Measurements from ENCODE around the gene AK9.
"Not testable (repeated sequence)": the region's sequence is repeated elsewhere in the genome, so short reads cannot be mapped to it uniquely, and the experiment has no call there.

The AK9 gene

GRCh38 chr6:109713097-109713496, 22.1 kb upstream of the AK9 start:
- Mint-ChIP-seq H3K9me3 (peaks cover 11% of the 10 kb centered on the region), H3K27me3 (no peaks in the 10 kb centered on the region), H3K36me3 (ENCODE audit: low read depth) (peaks cover 14% of the 10 kb centered on the region), H3K27ac (no peak overlapping the region), H3K4me3 (no peak overlapping the region), H3K4me1 (ENCODE audit: low read depth) (peaks cover 10% of the 10 kb centered on the region)

GRCh38 chr6:109708099-109708498, 17.1 kb upstream of the AK9 start:
- H3K4me3 Mint-ChIP-seq, H3K27ac Mint-ChIP-seq, H3K27me3 Mint-ChIP-seq: not testable (repeated sequence)
- H3K4me1 Mint-ChIP-seq (ENCODE audit: low read depth), result peaks cover 27% of the 10 kb centered on the region
- H3K9me3 Mint-ChIP-seq, result peaks cover 11% of the 10 kb centered on the region
- peaks cover 14% of the 10 kb centered on the region for H3K36me3 Mint-ChIP-seq (ENCODE audit: low read depth)

DNA sequence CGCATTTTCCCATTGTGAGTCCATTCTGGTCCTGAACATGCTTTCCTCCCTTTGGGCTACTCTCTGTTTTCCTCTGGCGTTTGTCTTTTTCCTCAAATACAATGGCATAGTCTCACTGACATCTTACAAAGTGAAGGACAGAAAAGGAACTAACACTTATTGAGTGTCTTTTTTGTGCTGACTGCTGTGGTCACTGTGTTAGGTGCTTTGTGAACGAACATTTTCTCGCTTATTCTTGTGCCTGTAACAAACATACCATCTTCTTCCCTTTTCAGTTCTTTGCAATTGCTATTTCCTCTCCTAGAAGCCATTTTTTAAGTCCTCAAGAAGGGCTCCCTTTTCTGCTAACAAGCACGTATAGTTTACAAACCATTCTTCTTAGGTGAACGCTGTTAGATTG, 15.5 kb upstream of the AK9 start:
- Mint-ChIP-seq H3K9me3 (peaks cover 11% of the 10 kb centered on the region), H3K4me3 (no peak overlapping the region), H3K36me3 (ENCODE audit: low read depth) (peaks cover 14% of the 10 kb centered on the region), H3K27ac (no peak overlapping the region), H3K4me1 (ENCODE audit: low read depth) (peaks cover 30% of the 10 kb centered on the region), H3K27me3 (no peaks in the 10 kb centered on the region)

GRCh38 chr6:109705258-109705657, 14.3 kb upstream of the AK9 start:
- H3K27ac Mint-ChIP-seq, result no peak overlapping the region

DNA sequence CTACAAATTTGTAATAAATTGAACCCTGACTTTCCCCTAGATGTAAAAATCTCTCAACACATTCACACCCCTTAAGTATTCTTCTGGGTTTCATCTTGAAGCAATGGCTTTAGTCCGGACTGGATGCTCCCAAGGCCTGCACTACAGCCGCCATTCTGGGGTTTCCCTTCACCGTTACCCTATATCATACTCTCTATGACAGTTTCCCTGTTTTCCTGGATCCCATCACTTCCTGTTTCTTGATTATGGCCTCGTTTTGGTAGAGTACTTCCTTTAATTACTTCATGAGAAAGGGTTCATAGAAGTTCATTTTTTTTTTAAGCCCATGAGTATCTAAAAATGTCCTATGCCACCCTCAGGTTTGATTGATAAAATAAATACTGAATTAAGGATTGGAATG, 11.8 kb upstream of the AK9 start:
- Mint-ChIP-seq H3K9me3 (no peaks in the 10 kb centered on the region), H3K4me3 (no peak overlapping the region), H3K27ac (no peak overlapping the region), H3K4me1 (ENCODE audit: low read depth) (peaks cover 33% of the 10 kb centered on the region), H3K36me3 (ENCODE audit: low read depth) (no peaks in the 10 kb centered on the region), H3K27me3 (no peaks in the 10 kb centered on the region)

More at GRCh38 chr6:109705258-109705657, 14.3 kb upstream of the AK9 start:
- peaks cover 11% of the 10 kb centered on the region for H3K9me3 Mint-ChIP-seq
- peaks cover 36% of the 10 kb centered on the region for H3K4me1 Mint-ChIP-seq (ENCODE audit: low read depth)
- no peak overlapping the region for H3K4me3 Mint-ChIP-seq
- H3K36me3 Mint-ChIP-seq (ENCODE audit: low read depth), result peaks cover 14% of the 10 kb centered on the region
- no peaks in the 10 kb centered on the region for H3K27me3 Mint-ChIP-seq

- H3K4me3 Mint-ChIP-seq, result no peak overlapping the region
- H3K27me3 Mint-ChIP-seq, result no peaks in the 10 kb centered on the region
- H3K9me3 Mint-ChIP-seq, result no peaks in the 10 kb centered on the region
- H3K27ac Mint-ChIP-seq, result no peak overlapping the region
- H3K4me1 Mint-ChIP-seq (ENCODE audit: low read depth), result peaks cover 31% of the 10 kb centered on the region
- H3K36me3 Mint-ChIP-seq (ENCODE audit: low read depth), result no peaks in the 10 kb centered on the region
Measured at GRCh38 chr6:109701774-109702173, 10.8 kb upstream of the AK9 start.

GRCh38 chr6:109701221-109701620, 10.2 kb upstream of the AK9 start:
- Mint-ChIP-seq H3K27ac (no peak overlapping the region), H3K27me3 (no peaks in the 10 kb centered on the region), H3K9me3 (no peaks in the 10 kb centered on the region), H3K4me1 (ENCODE audit: low read depth) (peaks cover 25% of the 10 kb centered on the region), H3K4me3 (no peak overlapping the region), H3K36me3 (ENCODE audit: low read depth) (peaks cover 5% of the 10 kb centered on the region)

- H3K27ac Mint-ChIP-seq, result no peak overlapping the region
- peaks cover 22% of the 10 kb centered on the region for H3K4me1 Mint-ChIP-seq (ENCODE audit: low read depth)
- H3K36me3 Mint-ChIP-seq (ENCODE audit: low read depth), result peaks cover 13% of the 10 kb centered on the region
- no peaks in the 10 kb centered on the region for H3K9me3 Mint-ChIP-seq
- H3K4me3 Mint-ChIP-seq, result no peak overlapping the region
- no peaks in the 10 kb centered on the region for H3K27me3 Mint-ChIP-seq
Measured at GRCh38 chr6:109696355-109696754, 5.4 kb upstream of the AK9 start.

- H3K9me3 Mint-ChIP-seq, result no peaks in the 10 kb centered on the region
- H3K27ac Mint-ChIP-seq, result no peak overlapping the region
- peaks cover 13% of the 10 kb centered on the region for H3K36me3 Mint-ChIP-seq (ENCODE audit: low read depth)
- H3K4me1 Mint-ChIP-seq (ENCODE audit: low read depth), result peaks cover 18% of the 10 kb centered on the region
- H3K27me3 Mint-ChIP-seq, result no peaks in the 10 kb centered on the region
- H3K4me3 Mint-ChIP-seq, result no peak overlapping the region
Measured at GRCh38 chr6:109695468-109695867, 4.5 kb upstream of the AK9 start.

- Mint-ChIP-seq H3K27ac (no peak overlapping the region), H3K27me3 (no peaks in the 10 kb centered on the region), H3K9me3 (no peaks in the 10 kb centered on the region), H3K4me3 (no peak overlapping the region), H3K36me3 (ENCODE audit: low read depth) (peaks cover 13% of the 10 kb centered on the region), H3K4me1 (ENCODE audit: low read depth) (peaks cover 24% of the 10 kb centered on the region)
Measured at GRCh38 chr6:109693111-109693510, 2.1 kb upstream of the AK9 start.

- Mint-ChIP-seq H3K36me3 (ENCODE audit: low read depth) (no peaks in the 10 kb centered on the region), H3K4me1 (ENCODE audit: low read depth) (peaks cover 43% of the 10 kb centered on the region), H3K27ac (peak overlapping the region; percentile 88), H3K9me3 (no peaks in the 10 kb centered on the region), H3K4me3 (peak overlapping the region; percentile 90), H3K27me3 (no peaks in the 10 kb centered on the region)
Measured at GRCh38 chr6:109690373-109690736, 647 bp downstream of the AK9 start.

DNA sequence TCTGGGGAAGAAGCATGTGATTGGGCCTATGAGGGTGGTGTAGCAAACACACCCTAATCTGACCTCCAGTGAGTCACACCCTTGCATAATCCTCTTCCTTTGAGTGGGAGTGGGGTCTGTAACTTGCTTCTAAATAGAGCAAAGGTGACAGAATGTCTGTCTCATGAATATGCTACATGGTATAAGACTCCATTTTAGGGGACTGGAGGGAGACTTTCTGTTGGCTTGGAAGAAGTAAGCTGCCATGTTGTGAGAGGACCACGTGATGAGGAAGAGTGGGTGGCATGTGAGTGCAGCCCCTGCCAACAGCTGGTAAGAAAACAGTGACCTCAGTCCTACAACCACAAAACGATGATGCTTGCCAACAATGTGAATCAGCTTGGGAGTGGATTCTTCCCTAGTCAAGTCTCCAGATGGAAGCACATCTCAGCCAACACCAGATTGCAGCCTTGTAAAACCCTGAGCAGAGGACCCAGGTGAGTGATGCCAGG, 3.7 kb downstream of the AK9 start:
- Mint-ChIP-seq H3K4me1 (ENCODE audit: low read depth) (peaks cover 34% of the 10 kb centered on the region), H3K36me3 (ENCODE audit: low read depth) (no peaks in the 10 kb centered on the region), H3K27me3 (no peaks in the 10 kb centered on the region), H3K4me3 (peak overlapping the region; percentile 27), H3K27ac (peak overlapping the region; percentile 36), H3K9me3 (no peaks in the 10 kb centered on the region)

DNA sequence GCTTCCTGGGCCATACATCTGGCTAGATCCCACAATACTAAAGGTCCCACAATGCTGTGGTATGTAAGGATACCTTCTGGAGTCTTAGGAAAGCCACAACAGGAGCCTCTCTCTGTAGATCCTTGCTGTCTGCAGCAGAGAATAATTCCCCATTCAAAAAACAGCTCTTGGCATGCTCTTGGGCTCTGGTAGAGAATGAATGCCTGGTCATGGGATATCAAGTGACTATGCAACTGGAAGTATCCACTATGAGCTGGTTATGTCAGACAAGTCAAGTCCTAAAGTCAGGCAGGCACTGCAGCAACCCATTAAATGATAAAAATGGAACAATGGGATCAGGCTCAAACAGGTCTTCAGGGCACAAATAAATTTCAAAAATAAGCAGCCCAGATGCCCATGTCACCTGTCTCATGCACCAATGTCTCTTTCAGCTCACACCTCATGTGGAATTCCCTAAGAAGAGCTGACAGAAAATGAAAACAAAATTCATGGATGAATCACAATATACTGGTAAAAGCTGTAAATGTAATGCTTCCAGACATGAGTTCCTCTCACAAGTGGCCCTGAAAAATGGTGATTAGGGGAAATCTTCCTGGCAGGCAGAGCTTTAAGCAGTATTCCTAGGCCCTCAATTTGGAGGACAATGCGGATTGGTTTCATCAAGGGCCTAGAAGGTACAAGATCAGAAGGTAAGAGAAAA, 4.3 kb downstream of the AK9 start:
- Mint-ChIP-seq H3K36me3 (ENCODE audit: low read depth) (no peaks in the 10 kb centered on the region), H3K27ac (peak overlapping the region; percentile 36), H3K9me3 (no peaks in the 10 kb centered on the region), H3K4me3 (no peak overlapping the region), H3K27me3 (no peaks in the 10 kb centered on the region), H3K4me1 (ENCODE audit: low read depth) (peaks cover 28% of the 10 kb centered on the region)

DNA sequence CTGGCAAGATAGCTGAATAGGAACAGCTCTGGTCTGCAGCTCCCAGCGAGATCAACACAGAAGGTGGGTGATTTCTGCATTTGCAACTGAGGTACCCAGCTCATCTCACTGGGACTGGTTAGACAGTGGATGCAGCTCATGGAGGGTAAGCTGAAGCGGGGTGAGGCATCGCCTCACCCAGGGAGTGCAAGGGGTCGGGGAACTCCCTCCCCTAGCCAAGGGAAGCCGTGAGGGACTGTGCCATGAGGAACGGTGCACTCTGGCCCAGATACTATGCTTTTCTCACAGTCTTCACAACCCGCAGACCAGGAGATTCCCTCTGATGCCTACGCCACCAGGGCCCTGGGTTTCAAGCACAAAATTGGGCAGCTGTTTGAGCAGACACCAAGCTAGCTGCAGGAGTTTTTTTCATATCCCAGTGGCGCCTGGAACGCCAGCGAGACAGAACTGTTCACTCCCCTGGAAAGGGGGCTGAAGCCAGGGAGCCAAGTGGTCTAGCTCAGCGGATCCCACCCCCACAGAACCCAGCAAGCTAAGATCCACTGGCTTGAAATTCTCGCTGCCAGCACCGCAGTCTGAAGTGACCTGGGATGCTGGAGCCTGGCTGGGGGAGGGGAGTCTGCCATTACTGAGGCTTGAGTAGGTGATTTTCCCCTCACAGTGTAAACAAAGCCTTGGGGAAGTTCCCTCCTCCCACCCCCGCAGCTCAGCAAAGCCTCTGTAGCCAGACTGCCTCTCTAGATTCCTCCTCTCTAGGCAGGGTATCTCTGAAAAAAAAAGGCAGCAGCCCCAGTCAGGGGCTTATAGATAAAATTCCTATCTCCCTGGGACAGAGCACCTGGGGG, 12.1 kb downstream of the AK9 start:
- H3K4me3 Mint-ChIP-seq, result not testable (repeated sequence)

DNA sequence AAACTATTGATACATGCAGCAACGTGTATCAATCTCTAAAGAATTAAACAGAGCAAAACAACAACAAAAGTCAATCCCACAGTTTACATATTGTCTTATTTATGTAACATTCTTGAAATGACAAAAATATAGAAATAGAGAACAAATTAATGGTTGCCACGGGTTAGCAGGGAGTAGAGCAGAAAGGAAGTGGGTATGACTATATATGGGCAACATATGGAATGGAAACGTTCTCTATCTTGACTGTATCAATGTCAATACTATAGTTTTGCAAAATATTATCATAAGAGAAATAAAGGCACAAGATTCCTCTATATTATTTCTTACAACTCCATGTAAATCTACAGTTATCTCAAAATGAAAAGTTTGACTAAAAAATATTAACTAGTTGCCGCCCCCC, 12.8 kb downstream of the AK9 start:
- H3K9me3 Mint-ChIP-seq, result no peaks in the 10 kb centered on the region
- no peaks in the 10 kb centered on the region for H3K4me1 Mint-ChIP-seq (ENCODE audit: low read depth)
- no peak overlapping the region for H3K4me3 Mint-ChIP-seq
- no peak overlapping the region for H3K27ac Mint-ChIP-seq
- H3K27me3 Mint-ChIP-seq, result no peaks in the 10 kb centered on the region
- H3K36me3 Mint-ChIP-seq (ENCODE audit: low read depth), result no peaks in the 10 kb centered on the region

More for the DNA sequence above, 12.1 kb downstream of the AK9 start:
- H3K4me1 Mint-ChIP-seq (ENCODE audit: low read depth); H3K36me3 Mint-ChIP-seq (ENCODE audit: low read depth); H3K27ac Mint-ChIP-seq; H3K9me3 Mint-ChIP-seq; H3K27me3 Mint-ChIP-seq: not testable (repeated sequence)
